Measurements from ENCODE around the gene CTRB1. TPM values are rescaled to one million over a fixed set of nuclear protein-coding genes. Genes with fewer than 3 reads are reported as not detected.
"Not testable (repeated sequence)": the region's sequence is repeated elsewhere in the genome, so short reads cannot be mapped to it uniquely, and the experiment has no call there.

Gene CTRB1
- total RNA-seq, 1 experiment from 2014 or later: not detected

DNA sequence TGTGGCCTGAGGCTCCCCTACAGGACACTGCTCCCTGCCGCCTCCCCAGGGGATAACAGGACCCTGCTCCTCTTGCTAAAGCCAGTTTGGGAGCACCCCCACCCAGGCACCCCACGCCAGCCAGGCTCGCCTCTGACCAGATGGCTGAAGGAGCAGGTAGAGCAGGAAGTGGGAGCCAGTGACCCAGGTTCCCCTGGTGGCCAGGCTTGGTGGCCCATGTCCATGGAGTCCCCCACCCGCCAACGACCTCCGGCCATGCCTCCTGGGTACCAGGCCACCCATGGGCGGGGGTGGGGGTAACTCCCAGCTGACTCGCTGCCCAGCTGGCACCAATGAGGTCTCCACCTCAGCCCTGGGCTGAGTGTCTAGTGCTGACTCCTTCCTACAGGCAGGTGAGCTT is 22.6 kb downstream of the CTRB1 start:
- Histone ChIP-seq H4K20me1 (ENCODE audit: insufficient read depth) (no peaks in the 10 kb centered on the region; the same call in none of the 2 replicates), H3K4me3 (no peak overlapping the region), H3K4me1 (replicated peaks; ENCODE audit: insufficient read depth) (peaks cover 30% of the 10 kb centered on the region), H3F3A (ENCODE audit: insufficient read depth, low read depth) (peaks cover 25% of the 10 kb centered on the region), H3K79me2 (ENCODE audit: low read depth) (peaks cover 57% of the 10 kb centered on the region), H3K9me2 (ENCODE audit: insufficient read depth) (no peaks in the 10 kb centered on the region), H3K27me3 (ENCODE audit: insufficient read depth, low read depth) (no peaks in the 10 kb centered on the region), H3K27ac (no peak overlapping the region), H3K9me3 (ENCODE audit: insufficient read depth, low read depth) (no peaks in the 10 kb centered on the region), H2AFZ (no peak overlapping the region), H3K36me3 (ENCODE audit: low read depth) (peaks cover 10% of the 10 kb centered on the region; the same call in 1 of the 2 replicates), H3K4me2 (no peak overlapping the region)
- CTCF ChIA-PET: no interaction called here
- intact Hi-C loops (cut with micrococcal nuclease; ENCODE audit: unreplicated experiment): no loop called here
- no TSS peak for BruUV-seq (replicated peaks)
- POLR2A ChIA-PET (ENCODE audit: unreplicated experiment): no interaction called here
- TF ChIP-seq, protein P1, sequence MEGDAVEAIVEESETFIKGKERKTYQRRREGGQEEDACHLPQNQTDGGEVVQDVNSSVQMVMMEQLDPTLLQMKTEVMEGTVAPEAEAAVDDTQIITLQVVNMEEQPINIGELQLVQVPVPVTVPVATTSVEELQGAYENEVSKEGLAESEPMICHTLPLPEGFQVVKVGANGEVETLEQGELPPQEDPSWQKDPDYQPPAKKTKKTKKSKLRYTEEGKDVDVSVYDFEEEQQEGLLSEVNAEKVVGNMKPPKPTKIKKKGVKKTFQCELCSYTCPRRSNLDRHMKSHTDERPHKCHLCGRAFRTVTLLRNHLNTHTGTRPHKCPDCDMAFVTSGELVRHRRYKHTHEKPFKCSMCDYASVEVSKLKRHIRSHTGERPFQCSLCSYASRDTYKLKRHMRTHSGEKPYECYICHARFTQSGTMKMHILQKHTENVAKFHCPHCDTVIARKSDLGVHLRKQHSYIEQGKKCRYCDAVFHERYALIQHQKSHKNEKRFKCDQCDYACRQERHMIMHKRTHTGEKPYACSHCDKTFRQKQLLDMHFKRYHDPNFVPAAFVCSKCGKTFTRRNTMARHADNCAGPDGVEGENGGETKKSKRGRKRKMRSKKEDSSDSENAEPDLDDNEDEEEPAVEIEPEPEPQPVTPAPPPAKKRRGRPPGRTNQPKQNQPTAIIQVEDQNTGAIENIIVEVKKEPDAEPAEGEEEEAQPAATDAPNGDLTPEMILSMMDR (conservative IDR thresholded peaks at IDR 0.05): no peak
- TF ChIP-seq EZH2 (IDR thresholded peaks at IDR 0.05; ENCODE audit: low read depth): no peak
- DNase-seq: no peak

DNA sequence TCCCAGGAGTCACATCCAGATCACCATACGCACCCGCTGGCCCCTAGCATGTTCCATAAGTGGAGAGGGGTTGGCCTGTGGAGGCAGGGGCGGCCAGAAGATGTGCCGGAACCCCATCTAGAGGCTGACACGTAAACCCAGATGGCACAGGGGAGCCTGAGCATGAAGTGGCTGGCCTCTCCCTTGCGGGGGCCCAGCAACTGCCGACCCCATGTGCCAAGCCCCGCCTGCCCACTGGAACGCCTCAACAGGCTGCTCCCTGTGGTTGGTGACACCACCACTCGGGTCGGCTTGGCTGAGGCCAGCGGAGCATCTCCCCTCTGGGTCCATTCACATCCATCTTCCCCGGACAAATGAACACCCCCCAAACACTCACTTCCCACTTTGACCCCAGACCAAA is 23.2 kb downstream of the CTRB1 start:
- no peak overlapping the region for H2AFZ ChIP-seq
- H3K79me2 ChIP-seq (ENCODE audit: low read depth): peaks cover 62% of the 10 kb centered on the region
- no peak overlapping the region for H3K27ac ChIP-seq
- H3K4me2 ChIP-seq: no peak overlapping the region
- H3K4me1 ChIP-seq (replicated peaks; ENCODE audit: insufficient read depth): peaks cover 36% of the 10 kb centered on the region
- H3K4me3 ChIP-seq: no peak overlapping the region
- peaks cover 26% of the 10 kb centered on the region for H3F3A ChIP-seq (ENCODE audit: insufficient read depth, low read depth)
- no peaks in the 10 kb centered on the region for H3K9me3 ChIP-seq (ENCODE audit: insufficient read depth, low read depth)
- ChIA-PET POLR2A (ENCODE audit: unreplicated experiment) (no interaction called here), CTCF (no interaction called here)
- no TSS peak for BruUV-seq (replicated peaks)
- peaks cover 10% of the 10 kb centered on the region; the same call in 1 of the 2 replicates for H3K36me3 ChIP-seq (ENCODE audit: low read depth)
- no peaks in the 10 kb centered on the region for H3K9me2 ChIP-seq (ENCODE audit: insufficient read depth)
- intact Hi-C loops (cut with micrococcal nuclease; ENCODE audit: unreplicated experiment): no loop called here
- no peak for DNase-seq
- no peaks in the 10 kb centered on the region for H3K27me3 ChIP-seq (ENCODE audit: insufficient read depth, low read depth)
- TF ChIP-seq EZH2 (IDR thresholded peaks at IDR 0.05; ENCODE audit: low read depth): no peak
- no peaks in the 10 kb centered on the region; the same call in none of the 2 replicates for H4K20me1 ChIP-seq (ENCODE audit: insufficient read depth)

DNA sequence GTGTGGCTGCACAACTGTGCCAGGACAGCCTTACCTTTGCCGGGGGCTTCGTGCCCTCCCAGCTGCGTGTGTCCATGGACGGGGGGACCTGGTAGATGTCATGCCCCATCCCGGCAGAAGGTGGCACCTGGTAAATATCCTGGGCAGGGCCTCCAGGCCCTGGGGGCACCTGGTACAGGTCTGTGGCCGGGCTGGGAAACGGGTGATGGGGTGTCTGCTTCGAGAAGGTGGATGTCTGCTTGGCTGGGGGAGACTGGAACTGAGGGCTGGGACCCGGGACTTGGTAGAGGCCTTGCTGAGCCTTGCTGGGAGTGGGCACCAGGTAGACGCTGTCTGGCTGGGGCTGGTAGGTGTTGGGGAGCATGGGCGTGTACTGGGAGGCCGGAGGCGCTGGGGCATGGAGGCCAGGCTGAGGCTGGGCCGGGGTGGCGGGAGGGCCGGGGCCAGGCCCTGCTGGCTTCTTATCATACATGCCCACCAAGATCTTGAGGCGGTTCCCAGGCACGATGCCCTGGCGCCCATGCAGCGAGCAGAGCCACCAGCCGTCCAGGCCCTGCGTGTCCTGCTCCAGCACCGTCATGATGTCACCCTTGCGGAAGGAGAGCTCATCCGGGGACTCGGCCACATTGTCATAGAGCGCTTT is 23.8 kb downstream of the CTRB1 start:
- H3K9me3 ChIP-seq (ENCODE audit: insufficient read depth, low read depth); H4K20me1 ChIP-seq (ENCODE audit: insufficient read depth); H2AFZ ChIP-seq; H3K4me2 ChIP-seq; H3K9me2 ChIP-seq (ENCODE audit: insufficient read depth); H3K27me3 ChIP-seq (ENCODE audit: insufficient read depth, low read depth); POLR2A ChIA-PET (ENCODE audit: unreplicated experiment); DNase-seq; intact Hi-C loops (cut with micrococcal nuclease; ENCODE audit: unreplicated experiment); CTCF ChIA-PET; BruUV-seq (replicated peaks); H3K27ac ChIP-seq; H3K4me3 ChIP-seq: not testable (repeated sequence)
- Histone ChIP-seq H3K4me1 (replicated peaks; ENCODE audit: insufficient read depth) (peaks cover 42% of the 10 kb centered on the region), H3F3A (ENCODE audit: insufficient read depth, low read depth) (peaks cover 27% of the 10 kb centered on the region), H3K36me3 (ENCODE audit: low read depth) (peaks cover 10% of the 10 kb centered on the region; the same call in 1 of the 2 replicates), H3K79me2 (ENCODE audit: low read depth) (peaks cover 68% of the 10 kb centered on the region)

DNA sequence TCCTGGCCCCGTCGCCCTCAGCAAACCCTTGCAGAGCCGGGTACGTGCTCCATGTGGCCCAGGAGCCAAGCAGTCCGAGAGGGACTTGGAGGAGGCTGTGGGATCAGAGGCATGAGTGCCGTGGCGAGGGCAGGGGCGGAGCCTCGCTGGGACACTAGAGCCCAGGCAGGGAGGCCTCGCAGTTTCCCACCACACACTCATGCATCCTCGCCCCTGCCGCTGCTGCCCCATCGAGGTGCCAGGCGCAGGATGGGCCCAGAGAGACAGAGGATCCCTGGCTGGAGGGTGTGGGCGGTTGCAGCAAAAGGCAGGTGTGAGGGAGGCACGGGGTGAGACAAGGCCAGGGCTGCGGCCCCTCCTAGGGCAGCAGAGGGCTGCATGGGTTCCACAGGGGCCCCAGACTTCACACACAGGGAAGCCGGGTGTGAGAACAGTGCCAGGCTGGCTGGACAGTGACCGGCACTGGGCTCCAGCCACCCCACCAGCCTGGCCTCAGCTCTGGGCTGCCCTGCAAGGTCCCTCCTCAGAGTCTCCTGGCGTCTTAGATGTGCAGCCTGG is 25.0 kb downstream of the CTRB1 start:
- peaks cover 52% of the 10 kb centered on the region for H3K4me1 ChIP-seq (replicated peaks; ENCODE audit: insufficient read depth)
- H3K27ac ChIP-seq: peak overlapping the region; percentile 83
- intact Hi-C loops (cut with micrococcal nuclease; ENCODE audit: unreplicated experiment): no loop called here
- peaks cover 80% of the 10 kb centered on the region for H3K79me2 ChIP-seq (ENCODE audit: low read depth)
- ChIA-PET POLR2A (ENCODE audit: unreplicated experiment) (interaction anchor here (1.0 kb wide), 1 partner anchor 61 kb away, joined by 4 read pairs; no protein-coding TSS in a partner anchor), CTCF (no interaction called here)
- TF ChIP-seq, protein P1 (conservative IDR thresholded peaks at IDR 0.05): no peak
- no peak for TF ChIP-seq EZH2 (IDR thresholded peaks at IDR 0.05; ENCODE audit: low read depth)
- H3K36me3 ChIP-seq (ENCODE audit: low read depth): peaks cover 10% of the 10 kb centered on the region; the same call in 1 of the 2 replicates
- no peak overlapping the region for H2AFZ ChIP-seq
- BruUV-seq (replicated peaks): no TSS peak
- H4K20me1 ChIP-seq (ENCODE audit: insufficient read depth): peaks cover 12% of the 10 kb centered on the region
- no peak overlapping the region for H3K4me3 ChIP-seq
- H3K27me3 ChIP-seq (ENCODE audit: insufficient read depth, low read depth): no peaks in the 10 kb centered on the region
- no peaks in the 10 kb centered on the region for H3K9me3 ChIP-seq (ENCODE audit: insufficient read depth, low read depth)
- H3K9me2 ChIP-seq (ENCODE audit: insufficient read depth): no peaks in the 10 kb centered on the region
- DNase-seq: no peak
- peak overlapping the region; percentile 76 for H3K4me2 ChIP-seq
- peaks cover 27% of the 10 kb centered on the region for H3F3A ChIP-seq (ENCODE audit: insufficient read depth, low read depth)
